Neuronal stem cell (in vitro differentiated cells): ENCODE results near the gene FAH.

Experiments used
- DNase-seq: peaks from one replicate; pipeline ENCODE4 v3.0.0-alpha.2; 2013; ENCODE audit warnings: low spot score
- H2AFZ ChIP-seq: one replicate; pipeline ENCODE4 v1.6.1; 2013; ENCODE audit warnings: mild to moderate bottlenecking, low read length, inconsistent platforms
- H2AK5ac ChIP-seq: 2 replicates; pipeline ENCODE4 v1.6.1; 2013; ENCODE audit warnings: low read depth, mild to moderate bottlenecking, inconsistent platforms, low read length, moderate library complexity, mixed read lengths
- H2BK120ac ChIP-seq: 2 replicates; pipeline ENCODE4 v1.6.1; 2013; ENCODE audit warnings: low read depth, mild to moderate bottlenecking, inconsistent platforms, low read length, moderate library complexity, mixed read lengths
- H2BK12ac ChIP-seq: one replicate; pipeline ENCODE4 v1.6.1; 2013; ENCODE audit warnings: low read length, inconsistent platforms
- H2BK15ac ChIP-seq: 2 replicates; pipeline ENCODE4 v1.6.1; 2013; ENCODE audit warnings: mild to moderate bottlenecking, low read length, inconsistent platforms, mixed read lengths
- H2BK5ac ChIP-seq: one replicate; pipeline ENCODE4 v1.6.1; 2013; ENCODE audit warnings: inconsistent platforms, mild to moderate bottlenecking, low read length, moderate library complexity
- H3K14ac ChIP-seq: one replicate; pipeline ENCODE4 v1.6.1; 2013; ENCODE audit warnings: low read length, inconsistent platforms
- H3K18ac ChIP-seq: 2 replicates; pipeline ENCODE4 v1.6.1; 2013; ENCODE audit warnings: low read length, inconsistent platforms
- H3K23ac ChIP-seq: 2 replicates; pipeline ENCODE4 v1.6.1; 2013; ENCODE audit warnings: low read depth, mild to moderate bottlenecking, mixed read lengths, low read length, inconsistent platforms; ENCODE audit not compliant: poor library complexity
- H3K27ac ChIP-seq: replicated peaks from 3 replicates; pipeline ENCODE4 v1.5.1; 2013; ENCODE audit warnings: low read length, inconsistent platforms
- H3K27me3 ChIP-seq, 3 experiments: 2 replicates each; pipeline ENCODE4 v1.6.1; 2013; ENCODE audit warnings: low read length in 3 of 3, mild to moderate bottlenecking in 2 of 3, inconsistent platforms in 1 of 3, low read depth in 1 of 3, mixed read lengths in 1 of 3, moderate library complexity in 1 of 3; ENCODE audit not compliant: control insufficient read depth in 3 of 3, insufficient read depth in 3 of 3
- H3K36me3 ChIP-seq, 2 donors: replicated peaks in 1 of 2; 2 replicates each; pipeline ENCODE4 v1.6.1; 2013; ENCODE audit warnings: low read length in 2 of 2; ENCODE audit not compliant: control insufficient read depth in 2 of 2, insufficient read depth in 2 of 2
- H3K4ac ChIP-seq: 2 replicates; pipeline ENCODE4 v1.6.1; 2013; ENCODE audit warnings: inconsistent platforms, mild to moderate bottlenecking, low read length, moderate library complexity
- H3K4me1 ChIP-seq, 2 donors: 1 replicate in 1 of 2; 2 replicates in 1 of 2; pipeline ENCODE4 v1.6.1; 2013; ENCODE audit warnings: low read length in 2 of 2, low read depth in 1 of 2; ENCODE audit not compliant: control insufficient read depth in 2 of 2, insufficient read depth in 1 of 2
- H3K4me2 ChIP-seq: one replicate; pipeline ENCODE4 v1.6.1; 2013; ENCODE audit warnings: mild to moderate bottlenecking, low read length, inconsistent platforms; ENCODE audit not compliant: insufficient read depth, poor library complexity, severe bottlenecking
- H3K4me3 ChIP-seq, 2 donors: 2 replicates each; pipeline ENCODE4 v1.5.1; 2013; ENCODE audit warnings: low read length in 2 of 2, mild to moderate bottlenecking in 2 of 2, inconsistent platforms in 1 of 2, moderate library complexity in 1 of 2
- H3K79me1 ChIP-seq: one replicate; pipeline ENCODE4 v1.6.1; 2013; ENCODE audit warnings: low read depth, mild to moderate bottlenecking, inconsistent platforms, low read length, moderate library complexity
- H3K9ac ChIP-seq: one replicate; pipeline ENCODE4 v1.6.1; 2013; ENCODE audit warnings: mild to moderate bottlenecking, low read depth, low read length, inconsistent platforms; ENCODE audit not compliant: poor library complexity
- H3K9me3 ChIP-seq, 2 donors: replicated peaks in 1 of 2; 2 replicates each; pipeline versions ENCODE3 to v1.6.1; 2013; ENCODE audit warnings: low read length in 2 of 2, mild to moderate bottlenecking in 2 of 2, inconsistent platforms in 1 of 2, low read depth in 1 of 2, mixed read lengths in 1 of 2, moderate library complexity in 1 of 2; ENCODE audit not compliant: control insufficient read depth in 2 of 2, insufficient read depth in 1 of 2
- H4K8ac ChIP-seq: one replicate; pipeline ENCODE4 v1.6.1; 2013; ENCODE audit warnings: low read depth, mild to moderate bottlenecking, inconsistent platforms, low read length, moderate library complexity
- H4K91ac ChIP-seq: one replicate; pipeline ENCODE4 v1.6.1; 2013; ENCODE audit warnings: low read length, low read depth, mild to moderate bottlenecking, inconsistent platforms; ENCODE audit not compliant: poor library complexity
- WGBS, 2 donors: extraction: QIAGEN DNeasy Blood & Tissue Kit; methylation state at CpG; one replicate each; pipeline ENCODE4 v1.1.7; 2013; ENCODE audit warnings: missing lambda C conversion rate in 2 of 2, mixed read lengths in 1 of 2; ENCODE audit not compliant: insufficient read length in 2 of 2, insufficient replicate concordance in 1 of 2; ENCODE audit errors: extremely low coverage in 2 of 2; 5-methylcytosine and 5-hydroxymethylcytosine counted together

FAH gene

GRCh38 chr15:80217327-80217900 is 64.6 kb downstream of the FAH start:
- Histone ChIP-seq H3K27ac (no peak overlapping the region), H3K79me1 (no peaks in the 10 kb centered on the region), H3K14ac (no peak overlapping the region), H3K4me2 (no peak overlapping the region), H3K27me3 (no peaks in the 10 kb centered on the region), H4K8ac (no peak overlapping the region), H2BK5ac (no peak overlapping the region), H4K91ac (no peak overlapping the region), H3K4me3 (no peak overlapping the region), H3K36me3 (no peaks in the 10 kb centered on the region), H2BK12ac (no peak overlapping the region), H2BK120ac (no peak overlapping the region), H3K23ac (no peak overlapping the region), H3K18ac (no peak overlapping the region), H2AK5ac (no peak overlapping the region), H3K4ac (no peak overlapping the region), H3K9me3 (peaks cover 0 to 2% of the 10 kb centered on the region in 2 donors), H3K9ac (no peak overlapping the region), H3K4me1 (no peaks in the 10 kb centered on the region), H2BK15ac (no peak overlapping the region), H2AFZ (no peak overlapping the region)
- DNase-seq = no peak
- no CpG with 5 or more reads among the region's 4 CpGs for WGBS, 2 donors

GRCh38 chr15:80219955-80220354 is 67.2 kb downstream of the FAH start:
- Histone ChIP-seq H2BK5ac (no peak overlapping the region), H3K27ac (no peak overlapping the region), H3K18ac (no peak overlapping the region), H3K4ac (no peak overlapping the region), H3K79me1 (no peaks in the 10 kb centered on the region), H3K23ac (no peak overlapping the region), H3K36me3 (no peaks in the 10 kb centered on the region), H2AFZ (no peak overlapping the region), H3K9me3 (no peaks in the 10 kb centered on the region), H2BK120ac (no peak overlapping the region), H2BK12ac (no peak overlapping the region), H2BK15ac (no peak overlapping the region), H3K4me2 (no peak overlapping the region), H3K4me3 (no peak overlapping the region), H2AK5ac (no peak overlapping the region), H4K8ac (no peak overlapping the region), H3K9ac (no peak overlapping the region), H4K91ac (no peak overlapping the region), H3K14ac (no peak overlapping the region), H3K27me3 (no peaks in the 10 kb centered on the region), H3K4me1 (no peaks in the 10 kb centered on the region)
- no peak for DNase-seq
- WGBS, 2 donors = no CpG with 5 or more reads among the region's 2 CpGs

- no peak for DNase-seq
- Histone ChIP-seq H4K8ac (no peak overlapping the region), H3K36me3 (no peaks in the 10 kb centered on the region), H2BK12ac (no peak overlapping the region), H3K9me3 (no peaks in the 10 kb centered on the region), H3K9ac (no peak overlapping the region), H3K4me2 (no peak overlapping the region), H2BK15ac (no peak overlapping the region), H3K14ac (no peak overlapping the region), H3K18ac (no peak overlapping the region), H3K27me3 (peaks cover 0 to 6% (median 0%) of the 10 kb centered on the region in 3 experiments), H3K4me3 (no peak overlapping the region), H3K23ac (no peak overlapping the region), H2BK5ac (no peak overlapping the region), H2BK120ac (no peak overlapping the region), H3K79me1 (no peaks in the 10 kb centered on the region), H2AFZ (no peak overlapping the region), H3K4ac (no peak overlapping the region), H3K4me1 (peaks cover 9 to 10% of the 10 kb centered on the region in 2 donors), H2AK5ac (no peak overlapping the region), H4K91ac (no peak overlapping the region), H3K27ac (no peak overlapping the region)
- no CpG with 5 or more reads among the region's 7 CpGs for WGBS, 2 donors
Measured at GRCh38 chr15:80228959-80229610, 76.3 kb downstream of the FAH start.

- Histone ChIP-seq H2AK5ac (no peak overlapping the region), H2BK5ac (no peak overlapping the region), H2AFZ (no peak overlapping the region), H3K4me3 (no peak overlapping the region), H3K14ac (no peak overlapping the region), H3K4ac (no peak overlapping the region), H2BK12ac (no peak overlapping the region), H3K27ac (no peak overlapping the region), H4K8ac (no peak overlapping the region), H3K27me3 (peaks cover 0 to 6% (median 0%) of the 10 kb centered on the region in 3 experiments), H3K18ac (no peak overlapping the region), H3K9ac (no peak overlapping the region), H3K4me1 (peaks cover 9 to 13% of the 10 kb centered on the region in 2 donors), H2BK15ac (no peak overlapping the region), H3K9me3 (no peaks in the 10 kb centered on the region), H4K91ac (no peak overlapping the region), H3K4me2 (no peak overlapping the region), H3K79me1 (no peaks in the 10 kb centered on the region), H2BK120ac (no peak overlapping the region), H3K36me3 (no peaks in the 10 kb centered on the region), H3K23ac (no peak overlapping the region)
- WGBS, 2 donors = no CpG with 5 or more reads among the region's 2 CpGs
- DNase-seq = no peak
Measured at GRCh38 chr15:80231371-80231770, 78.6 kb downstream of the FAH start.
